ENCODE data around the gene INSIG2.

- TF ChIP-seq CTCF (IDR thresholded peaks at IDR 0.05) (no peak), POLR2A (IDR thresholded peaks at IDR 0.05) (no peak)
These were observed 26.2 kb upstream of the INSIG2 start for GRCh38 chr2:118062048-118062447.

Data from adrenal gland (tissue), 5 donors.